Loucy (cell line): ENCODE measurements around the gene FOXL3.
"Not testable (repeated sequence)": the region's sequence is repeated elsewhere in the genome, so short reads cannot be mapped to it uniquely, and the experiment has no call there.

Source experiments
- H2AFZ ChIP-seq: fragments of 200-600 bp; sonication (generic); 2 replicates; pipeline ENCODE4 v1.6.0; 2016; ENCODE audit warnings: antibody characterized with exemption, mild to moderate bottlenecking, low read length, moderate library complexity
- H3F3A ChIP-seq: fragments of 200-600 bp; 2 replicates; pipeline ENCODE4 v1.6.0; 2016; ENCODE audit warnings: antibody characterized with exemption, low read depth, mild to moderate bottlenecking
- H3K27me3 ChIP-seq: fragments of 200-600 bp; sonication (generic); 2 replicates; pipeline ENCODE4 v1.6.1; 2014; ENCODE audit warnings: low read length, mild to moderate bottlenecking; ENCODE audit not compliant: insufficient read depth, poor library complexity, severe bottlenecking
- H3K36me3 ChIP-seq: fragments of 200-600 bp; sonication (generic); 2 replicates; pipeline ENCODE4 v1.6.1; 2016; ENCODE audit warnings: low read length; ENCODE audit not compliant: insufficient read depth
- H3K4me1 ChIP-seq: fragments of 200-600 bp; sonication (generic); 2 replicates; pipeline ENCODE4 v1.5.1; 2014; ENCODE audit warnings: low read length, mild to moderate bottlenecking; ENCODE audit not compliant: insufficient read depth, poor library complexity, severe bottlenecking
- H3K4me2 ChIP-seq: fragments of 200-600 bp; sonication (generic); 2 replicates; pipeline ENCODE4 v1.6.0; 2014; ENCODE audit warnings: antibody characterized with exemption, low read length, low read depth, mild to moderate bottlenecking; ENCODE audit not compliant: poor library complexity, severe bottlenecking
- H3K4me3 ChIP-seq: fragments of 200-600 bp; sonication (generic); 2 replicates; pipeline ENCODE4 v1.5.1; 2014; ENCODE audit warnings: low read length, mild to moderate bottlenecking, mixed read lengths; ENCODE audit not compliant: poor library complexity, severe bottlenecking
- H3K79me2 ChIP-seq: fragments of 200-600 bp; sonication (generic); 2 replicates; pipeline ENCODE4 v1.6.1; 2014; ENCODE audit warnings: low read length; ENCODE audit not compliant: insufficient read depth
- H3K9ac ChIP-seq: fragments of 200-600 bp; sonication (generic); 2 replicates; pipeline ENCODE4 v1.6.0; 2014; ENCODE audit warnings: mild to moderate bottlenecking, low read depth, low read length, moderate library complexity; ENCODE audit not compliant: poor library complexity, severe bottlenecking
- H3K9me2 ChIP-seq: fragments of 200-600 bp; sonication (generic); replicated peaks from 2 replicates; pipeline ENCODE4 v1.6.1; 2016; ENCODE audit warnings: low read depth, low read length, mixed read lengths
- H3K9me3 ChIP-seq: fragments of 200-600 bp; sonication (generic); 2 replicates; pipeline ENCODE4 v1.6.1; 2014; ENCODE audit warnings: mild to moderate bottlenecking, antibody characterized with exemption, low read length, low read depth; ENCODE audit not compliant: insufficient read depth
- H4K20me1 ChIP-seq: fragments of 200-600 bp; sonication (generic); 2 replicates; pipeline ENCODE4 v1.6.0; 2014; ENCODE audit warnings: antibody characterized with exemption, low read length, mild to moderate bottlenecking; ENCODE audit not compliant: insufficient read depth, poor library complexity, severe bottlenecking
- EZH2phosphoT487 ChIP-seq: fragments of 200-600 bp; IDR thresholded peaks from 2 replicates; pipeline ENCODE4 v1.6.1; 2018; ENCODE audit warnings: antibody characterized with exemption, mild to moderate bottlenecking, moderate library complexity, borderline replicate concordance
- TF ChIP-seq, protein P1 (sequence below): fragments of 200-600 bp; sonication (generic); conservative IDR thresholded peaks from 2 replicates; pipeline ENCODE4 v1.5.1; 2014; ENCODE audit warnings: mild to moderate bottlenecking, antibody characterized with exemption, low read length

FOXL3 gene

GRCh38 chr7:295155-296154, 5.5 kb downstream of the FOXL3 start:
- no peaks in the 10 kb centered on the region for H3K79me2 ChIP-seq
- H3F3A ChIP-seq: no peaks in the 10 kb centered on the region
- no peak overlapping the region for H3K4me2 ChIP-seq
- no peaks in the 10 kb centered on the region for H3K27me3 ChIP-seq
- TF ChIP-seq, protein P1, sequence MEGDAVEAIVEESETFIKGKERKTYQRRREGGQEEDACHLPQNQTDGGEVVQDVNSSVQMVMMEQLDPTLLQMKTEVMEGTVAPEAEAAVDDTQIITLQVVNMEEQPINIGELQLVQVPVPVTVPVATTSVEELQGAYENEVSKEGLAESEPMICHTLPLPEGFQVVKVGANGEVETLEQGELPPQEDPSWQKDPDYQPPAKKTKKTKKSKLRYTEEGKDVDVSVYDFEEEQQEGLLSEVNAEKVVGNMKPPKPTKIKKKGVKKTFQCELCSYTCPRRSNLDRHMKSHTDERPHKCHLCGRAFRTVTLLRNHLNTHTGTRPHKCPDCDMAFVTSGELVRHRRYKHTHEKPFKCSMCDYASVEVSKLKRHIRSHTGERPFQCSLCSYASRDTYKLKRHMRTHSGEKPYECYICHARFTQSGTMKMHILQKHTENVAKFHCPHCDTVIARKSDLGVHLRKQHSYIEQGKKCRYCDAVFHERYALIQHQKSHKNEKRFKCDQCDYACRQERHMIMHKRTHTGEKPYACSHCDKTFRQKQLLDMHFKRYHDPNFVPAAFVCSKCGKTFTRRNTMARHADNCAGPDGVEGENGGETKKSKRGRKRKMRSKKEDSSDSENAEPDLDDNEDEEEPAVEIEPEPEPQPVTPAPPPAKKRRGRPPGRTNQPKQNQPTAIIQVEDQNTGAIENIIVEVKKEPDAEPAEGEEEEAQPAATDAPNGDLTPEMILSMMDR: no peak
- TF ChIP-seq EZH2phosphoT487: no peak
- H3K9ac ChIP-seq: no peak overlapping the region
- H3K4me1 ChIP-seq: no peaks in the 10 kb centered on the region
- no peaks in the 10 kb centered on the region for H4K20me1 ChIP-seq
- no peaks in the 10 kb centered on the region for H3K9me2 ChIP-seq
- H3K4me3 ChIP-seq: no peak overlapping the region
- no peak overlapping the region for H2AFZ ChIP-seq
- peaks cover 32% of the 10 kb centered on the region; the same call in 1 of the 2 replicates for H3K9me3 ChIP-seq
- no peaks in the 10 kb centered on the region for H3K36me3 ChIP-seq

GRCh38 chr7:296373-296945, 6.5 kb downstream of the FOXL3 start:
- no peaks in the 10 kb centered on the region for H3K36me3 ChIP-seq
- H4K20me1 ChIP-seq: no peaks in the 10 kb centered on the region
- no peaks in the 10 kb centered on the region for H3K9me2 ChIP-seq
- no peak overlapping the region for H3K4me3 ChIP-seq
- no peak overlapping the region for H3K4me2 ChIP-seq
- no peaks in the 10 kb centered on the region for H3F3A ChIP-seq
- H2AFZ ChIP-seq: no peak overlapping the region
- no peaks in the 10 kb centered on the region for H3K79me2 ChIP-seq
- H3K4me1 ChIP-seq: no peaks in the 10 kb centered on the region
- H3K9me3 ChIP-seq: peaks cover 42% of the 10 kb centered on the region; the same call in 1 of the 2 replicates
- no peak overlapping the region for H3K9ac ChIP-seq
- no peak for TF ChIP-seq EZH2phosphoT487
- TF ChIP-seq, protein P1: no peak
- no peaks in the 10 kb centered on the region for H3K27me3 ChIP-seq

GRCh38 chr7:297141-297540, 7.2 kb downstream of the FOXL3 start:
- H3K9me2 ChIP-seq, H3K4me2 ChIP-seq, H3K36me3 ChIP-seq, H2AFZ ChIP-seq, H3K4me1 ChIP-seq, H3K9ac ChIP-seq, H3K27me3 ChIP-seq, H3F3A ChIP-seq, H4K20me1 ChIP-seq, H3K79me2 ChIP-seq, H3K4me3 ChIP-seq: not testable (repeated sequence)
- H3K9me3 ChIP-seq: peaks cover 40% of the 10 kb centered on the region; the same call in 1 of the 2 replicates
